HEK293 (cell line): Measurements from ENCODE around the gene ZBTB24.

ENCODE experiments used
- ATF2 ChIP-seq: fragments of 450-650 bp; formaldehyde crosslinking; IDR thresholded peaks from 2 replicates; pipeline ENCODE4 v1.5.1; 2016; ENCODE audit warnings: missing biosample characterization, missing genetic modification characterization, low read depth
- BCL11B ChIP-seq: fragments of 450-650 bp; formaldehyde crosslinking; IDR thresholded peaks from 2 replicates; pipeline ENCODE4 v1.5.1; 2016; ENCODE audit warnings: low read depth, missing biosample characterization, missing genetic modification characterization
- GLI4 ChIP-seq: fragments of 450-650 bp; formaldehyde crosslinking; IDR thresholded peaks from 2 replicates; pipeline ENCODE4 v1.5.1; 2016; ENCODE audit warnings: missing biosample characterization, missing genetic modification characterization
- GLIS1 ChIP-seq: fragments of 450-650 bp; formaldehyde crosslinking; IDR thresholded peaks from 2 replicates; pipeline ENCODE4 v1.5.1; 2016; ENCODE audit warnings: missing biosample characterization, missing genetic modification characterization
- KLF16 ChIP-seq: fragments of 450-650 bp; formaldehyde crosslinking; IDR thresholded peaks from 2 replicates; pipeline ENCODE4 v1.5.1; 2017; ENCODE audit warnings: missing biosample characterization, missing genetic modification characterization
- PRDM10 ChIP-seq: fragments of 450-650 bp; formaldehyde crosslinking; IDR thresholded peaks from 2 replicates; pipeline ENCODE4 v1.5.1; 2016; ENCODE audit warnings: missing biosample characterization, missing genetic modification characterization
- SCRT2 ChIP-seq: fragments of 450-650 bp; formaldehyde crosslinking; IDR thresholded peaks from 2 replicates; pipeline ENCODE4 v1.5.1; 2016; ENCODE audit warnings: missing biosample characterization, missing genetic modification characterization
- SP7 ChIP-seq: fragments of 450-650 bp; formaldehyde crosslinking; IDR thresholded peaks from 2 replicates; pipeline ENCODE4 v1.5.1; 2016; ENCODE audit warnings: missing biosample characterization, missing genetic modification characterization
- ZBTB8A ChIP-seq: fragments of 450-650 bp; formaldehyde crosslinking; IDR thresholded peaks from 2 replicates; pipeline ENCODE4 v1.5.1; 2016; ENCODE audit warnings: missing biosample characterization, missing genetic modification characterization
- ZFP37 ChIP-seq: fragments of 450-650 bp; formaldehyde crosslinking; IDR thresholded peaks from 2 replicates; pipeline ENCODE4 v1.5.1; 2016; ENCODE audit warnings: missing biosample characterization, missing genetic modification characterization
- ZFP69B ChIP-seq: fragments of 450-650 bp; formaldehyde crosslinking; IDR thresholded peaks from 2 replicates; pipeline ENCODE4 v1.5.1; 2016; ENCODE audit warnings: missing biosample characterization, missing genetic modification characterization
- ZNF266 ChIP-seq: fragments of 450-650 bp; formaldehyde crosslinking; IDR thresholded peaks from 2 replicates; pipeline ENCODE4 v1.5.1; 2016; ENCODE audit warnings: missing biosample characterization, missing genetic modification characterization, low read depth
- ZNF366 ChIP-seq: fragments of 450-650 bp; formaldehyde crosslinking; conservative IDR thresholded peaks from 2 replicates; pipeline ENCODE4 v1.5.1; 2016; ENCODE audit warnings: missing biosample characterization, missing genetic modification characterization
- ZNF394 ChIP-seq: fragments of 450-650 bp; formaldehyde crosslinking; IDR thresholded peaks from 2 replicates; pipeline ENCODE4 v1.5.1; 2016; ENCODE audit warnings: missing biosample characterization, missing genetic modification characterization, mild to moderate bottlenecking, moderate library complexity, borderline replicate concordance
- ZNF416 ChIP-seq: fragments of 450-650 bp; formaldehyde crosslinking; IDR thresholded peaks from 2 replicates; pipeline ENCODE4 v1.5.1; 2016; ENCODE audit warnings: missing biosample characterization, missing genetic modification characterization
- ZNF501 ChIP-seq: fragments of 450-650 bp; formaldehyde crosslinking; IDR thresholded peaks from 2 replicates; pipeline ENCODE4 v1.5.1; 2016; ENCODE audit warnings: missing biosample characterization, missing genetic modification characterization
- ZNF510 ChIP-seq: fragments of 450-650 bp; formaldehyde crosslinking; IDR thresholded peaks from 2 replicates; pipeline ENCODE4 v1.5.1; 2018; ENCODE audit warnings: mild to moderate bottlenecking, missing genetic modification characterization, missing biosample characterization; ENCODE audit not compliant: insufficient replicate concordance
- ZNF596 ChIP-seq: fragments of 450-650 bp; IDR thresholded peaks from 2 replicates; pipeline ENCODE4 v1.5.0; 2018; ENCODE audit warnings: missing biosample characterization, mild to moderate bottlenecking, missing genetic modification characterization, moderate library complexity
- ZNF658 ChIP-seq: fragments of 450-650 bp; formaldehyde crosslinking; IDR thresholded peaks from 2 replicates; pipeline ENCODE4; 2016; ENCODE audit warnings: missing biosample characterization, missing genetic modification characterization
- ZNF664 ChIP-seq: fragments of 450-650 bp; formaldehyde crosslinking; IDR thresholded peaks from 2 replicates; pipeline ENCODE4 v1.5.1; 2016; ENCODE audit warnings: missing biosample characterization, missing genetic modification characterization
- ZNF76 ChIP-seq: fragments of 450-650 bp; formaldehyde crosslinking; IDR thresholded peaks from 2 replicates; pipeline ENCODE4; 2016; ENCODE audit warnings: low read depth, missing biosample characterization, missing genetic modification characterization, borderline replicate concordance
- ZNF777 ChIP-seq: fragments of 450-650 bp; formaldehyde crosslinking; IDR thresholded peaks from 2 replicates; pipeline ENCODE4 v1.5.1; 2017; ENCODE audit warnings: missing biosample characterization, missing genetic modification characterization, borderline replicate concordance
- ZXDB ChIP-seq: fragments of 450-650 bp; formaldehyde crosslinking; IDR thresholded peaks from 2 replicates; pipeline ENCODE4 v1.5.1; 2016; ENCODE audit warnings: missing biosample characterization, missing genetic modification characterization
- TF ChIP-seq, protein P1 (sequence below): fragments of 450-650 bp; formaldehyde crosslinking; IDR thresholded peaks from 2 replicates; pipeline ENCODE4 v1.5.1; 2017; ENCODE audit warnings: missing biosample characterization, missing genetic modification characterization

Gene ZBTB24

DNA sequence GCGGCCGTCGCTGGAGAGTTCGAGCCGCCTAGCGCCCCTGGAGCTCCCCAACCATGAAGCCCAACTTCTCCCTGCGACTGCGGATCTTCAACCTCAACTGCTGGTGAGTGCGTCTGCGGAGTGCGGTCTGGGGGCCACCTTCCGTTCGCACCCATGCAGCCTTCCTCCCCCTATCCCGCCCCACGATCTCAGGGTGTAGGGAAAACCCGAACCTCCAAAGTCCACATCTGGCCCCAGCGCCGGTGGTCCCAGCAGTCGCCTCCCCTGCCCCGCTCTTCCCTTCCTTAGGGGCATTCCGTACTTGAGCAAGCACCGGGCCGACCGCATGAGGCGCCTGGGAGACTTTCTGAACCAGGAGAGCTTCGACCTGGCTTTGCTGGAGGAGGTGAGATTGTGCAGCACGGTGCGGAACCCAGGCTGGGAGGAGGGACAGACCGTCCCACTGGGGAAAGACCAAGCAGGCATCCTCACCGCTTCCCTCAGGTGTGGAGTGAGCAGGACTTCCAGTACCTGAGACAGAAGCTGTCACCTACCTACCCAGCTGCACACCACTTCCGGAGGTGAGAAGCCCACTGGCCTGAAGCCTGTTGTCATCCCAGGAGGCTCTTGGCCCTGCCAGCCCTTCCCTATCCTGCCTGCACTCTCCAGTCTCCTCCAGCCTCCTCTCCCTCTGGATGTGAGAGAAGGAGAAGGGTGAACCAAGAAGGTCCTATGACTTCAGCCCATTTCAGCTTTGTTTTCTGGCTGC lies 41.8 kb downstream of the ZBTB24 start (continued):
- TF ChIP-seq ZNF777 (tag by site-specific recombination), result peak; percentile 36; the same call in 1 of the 2 replicates
- TF ChIP-seq ZFP69B (tag by site-specific recombination), result 0 out of 2 replicates have a peak, but pooled peaks have one; percentile 17
- 0 out of 2 replicates have a peak, but pooled peaks have one; percentile 33 for TF ChIP-seq GLI4 (tag by site-specific recombination)
- 0 out of 2 replicates have a peak, but pooled peaks have one; percentile 14 for TF ChIP-seq ZNF366
- TF ChIP-seq ZNF658, result no peak
- 0 out of 2 replicates have a peak, but pooled peaks have one; percentile 70 for TF ChIP-seq ZNF501 (tag by site-specific recombination)
- no peak for TF ChIP-seq ZNF664
- TF ChIP-seq ZNF394, result no peak
- TF ChIP-seq ZNF416, result no peak
- TF ChIP-seq BCL11B (tag by site-specific recombination), result no peak
- 0 out of 2 replicates have a peak, but pooled peaks have one; percentile 40 for TF ChIP-seq SP7
- no peak for TF ChIP-seq ZNF266 (tag by site-specific recombination)
- TF ChIP-seq SCRT2 (tag by site-specific recombination), result peak; percentile 54; the same call in 1 of the 2 replicates
- TF ChIP-seq ZXDB (tag by site-specific recombination), result no peak; the same call in none of the 2 replicates
- TF ChIP-seq, protein P1, sequence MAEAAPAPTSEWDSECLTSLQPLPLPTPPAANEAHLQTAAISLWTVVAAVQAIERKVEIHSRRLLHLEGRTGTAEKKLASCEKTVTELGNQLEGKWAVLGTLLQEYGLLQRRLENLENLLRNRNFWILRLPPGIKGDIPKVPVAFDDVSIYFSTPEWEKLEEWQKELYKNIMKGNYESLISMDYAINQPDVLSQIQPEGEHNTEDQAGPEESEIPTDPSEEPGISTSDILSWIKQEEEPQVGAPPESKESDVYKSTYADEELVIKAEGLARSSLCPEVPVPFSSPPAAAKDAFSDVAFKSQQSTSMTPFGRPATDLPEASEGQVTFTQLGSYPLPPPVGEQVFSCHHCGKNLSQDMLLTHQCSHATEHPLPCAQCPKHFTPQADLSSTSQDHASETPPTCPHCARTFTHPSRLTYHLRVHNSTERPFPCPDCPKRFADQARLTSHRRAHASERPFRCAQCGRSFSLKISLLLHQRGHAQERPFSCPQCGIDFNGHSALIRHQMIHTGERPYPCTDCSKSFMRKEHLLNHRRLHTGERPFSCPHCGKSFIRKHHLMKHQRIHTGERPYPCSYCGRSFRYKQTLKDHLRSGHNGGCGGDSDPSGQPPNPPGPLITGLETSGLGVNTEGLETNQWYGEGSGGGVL (tag by site-specific recombination), result peak; percentile 59
- no peak for TF ChIP-seq ATF2 (tag by site-specific recombination)
- TF ChIP-seq ZNF510 (tag by site-specific recombination), result no peak
- TF ChIP-seq GLIS1 (tag by site-specific recombination), result 0 out of 2 replicates have a peak, but pooled peaks have one; percentile 9
- TF ChIP-seq ZBTB8A (tag by site-specific recombination), result no peak
- peak; percentile 65; the same call in 1 of the 2 replicates for TF ChIP-seq ZNF76
- TF ChIP-seq ZFP37 (tag by site-specific recombination), result 0 out of 2 replicates have a peak, but pooled peaks have one; percentile 73
- TF ChIP-seq ZNF596 (tag by site-specific recombination), result no peak
- TF ChIP-seq PRDM10, result 0 out of 2 replicates have a peak, but pooled peaks have one; percentile 22
- TF ChIP-seq KLF16 (tag by site-specific recombination), result 0 out of 2 replicates have a peak, but pooled peaks have one; percentile 21
- TF ChIP-seq, all 188 proteins: peak for 27
